H1 (cell line): Measurements from ENCODE around the gene EPS8. TPM values are rescaled to one million over a fixed set of nuclear protein-coding genes. Genes with fewer than 3 reads are reported as not detected.

Experiments used
- CTCF ChIA-PET: fragments of 300-600 bp; sonication (Branson Sonifier 250); formaldehyde crosslinking; loops from one replicate; lab custom pipeline; 2021; ENCODE audit not compliant: partially characterized antibody; lab: Charles Lee
- POLR2A ChIA-PET: fragments of 300-600 bp; sonication (Branson Sonifier 250); formaldehyde crosslinking; loops from one replicate; lab custom pipeline; 2021; ENCODE audit warnings: inconsistent platforms; ENCODE audit not compliant: partially characterized antibody; lab: Charles Lee
- DNase-seq, 2 experiments: peaks; one replicate each; pipeline versions ENCODE4 v3.0.0 to v3.0.0-alpha.2; 2010 to 2022; ENCODE audit warnings: low spot score in 2 of 2, low read depth in 1 of 2, mixed read lengths in 1 of 2
- FAIRE-seq: peaks from 2 replicates; lab custom pipeline; 2011; peaks lifted over from hg19 to GRCh38; lab: Jason Lieb, UNC
- H2AFZ ChIP-seq: 2 replicates; pipeline ENCODE4 v1.8.1; 2012; ENCODE audit warnings: low read length, inconsistent platforms
- H2AK5ac ChIP-seq: 2 replicates; pipeline ENCODE4 v1.6.1; 2013; ENCODE audit warnings: low read depth, low read length
- H2BK120ac ChIP-seq: replicated peaks from 2 replicates; pipeline ENCODE3; 2013; ENCODE audit warnings: low read depth, low read length, inconsistent platforms
- H2BK12ac ChIP-seq: 2 replicates; pipeline ENCODE4 v1.6.1; 2013; ENCODE audit warnings: low read depth, low read length
- H2BK15ac ChIP-seq: 2 replicates; pipeline ENCODE4 v1.6.1; 2013; ENCODE audit warnings: low read length
- H2BK20ac ChIP-seq: 2 replicates; pipeline ENCODE4 v1.6.1; 2013; ENCODE audit warnings: low read length
- H2BK5ac ChIP-seq: 2 replicates; pipeline ENCODE4 v1.6.1; 2013; ENCODE audit warnings: low read depth, low read length
- H3K14ac ChIP-seq: 2 replicates; pipeline ENCODE4 v1.6.1; 2013; ENCODE audit warnings: inconsistent platforms; ENCODE audit not compliant: insufficient read length
- H3K18ac ChIP-seq: 2 replicates; pipeline ENCODE4 v1.6.1; 2013; ENCODE audit warnings: low read length; ENCODE audit errors: extremely low read depth
- H3K23ac ChIP-seq: 2 replicates; pipeline ENCODE4 v1.6.1; 2013; ENCODE audit warnings: inconsistent platforms; ENCODE audit not compliant: insufficient read length
- H3K23me2 ChIP-seq: 2 replicates; pipeline ENCODE4 v1.6.1; 2013; ENCODE audit warnings: low read depth, low read length
- H3K27ac ChIP-seq: 2 replicates; pipeline ENCODE4 v1.6.1; 2011; ENCODE audit warnings: low read depth, low read length, inconsistent platforms
- H3K27me3 ChIP-seq, 4 experiments: replicated peaks in 1 of 4; 1 replicate in 1 of 4; 2 replicates in 3 of 4; pipeline versions ENCODE4 v1.6.1 to v1.8.1; 2011 to 2013; ENCODE audit warnings: low read length in 3 of 4, mild to moderate bottlenecking in 3 of 4, inconsistent platforms in 2 of 4, mixed read lengths in 2 of 4, moderate library complexity in 1 of 4; ENCODE audit not compliant: control insufficient read depth in 3 of 4, insufficient read depth in 3 of 4; ENCODE audit errors: extremely low read depth in 1 of 4
- H3K36me3 ChIP-seq, 4 experiments: 2 replicates each; pipeline versions ENCODE4 v1.6.1 to v1.8.1; 2011 to 2013; ENCODE audit warnings: mild to moderate bottlenecking in 4 of 4, low read length in 3 of 4, moderate library complexity in 2 of 4, control low read depth in 1 of 4, inconsistent platforms in 1 of 4; ENCODE audit not compliant: insufficient read depth in 4 of 4, control insufficient read depth in 2 of 4
- H3K4ac ChIP-seq: replicated peaks from 2 replicates; pipeline ENCODE3; 2013; ENCODE audit warnings: low read length, low read depth, mixed read lengths, inconsistent platforms; ENCODE audit not compliant: insufficient read length
- H3K4me1 ChIP-seq, 4 experiments: replicated peaks in 1 of 4; 1 replicate in 1 of 4; 2 replicates in 3 of 4; pipeline versions ENCODE4 v1.6.1 to v1.8.1; 2011 to 2013; ENCODE audit warnings: low read length in 3 of 4, inconsistent platforms in 2 of 4, mixed read lengths in 1 of 4; ENCODE audit not compliant: insufficient read depth in 4 of 4, control insufficient read depth in 3 of 4
- H3K4me2 ChIP-seq, 2 experiments: 2 replicates each; pipeline versions ENCODE4 v1.6.1 to v1.8.1; 2011 to 2013; ENCODE audit warnings: low read depth in 2 of 2, low read length in 2 of 2, control low read depth in 1 of 2, inconsistent platforms in 1 of 2, mild to moderate bottlenecking in 1 of 2; ENCODE audit not compliant: insufficient read depth in 1 of 2
- H3K4me3 ChIP-seq, 4 experiments: fragments of 200-600, 300-600 bp in 1 of 4; sonication (generic), shearing (Covaris generic), sonication (Bioruptor Twin) in 1 of 4; 2 replicates each; pipeline versions ENCODE4 v1.5.1 to v1.8.1; 2011 to 2016; ENCODE audit warnings: low read length in 4 of 4, low read depth in 3 of 4, control low read depth in 2 of 4, inconsistent platforms in 2 of 4, mild to moderate bottlenecking in 2 of 4, mixed read lengths in 1 of 4, moderate library complexity in 1 of 4; ENCODE audit not compliant: insufficient read depth in 2 of 4; ENCODE audit errors: extremely low read depth in 1 of 4
- H3K56ac ChIP-seq: replicated peaks from 2 replicates; pipeline ENCODE3; 2013; ENCODE audit warnings: low read depth, mild to moderate bottlenecking, mixed read lengths, low read length, inconsistent platforms; ENCODE audit not compliant: insufficient read length
- H3K79me1 ChIP-seq: 2 replicates; pipeline ENCODE4 v1.6.1; 2013; ENCODE audit warnings: low read depth, low read length, control low read depth
- H3K79me2 ChIP-seq, 2 experiments: 2 replicates each; pipeline versions ENCODE4 v1.6.1 to v1.8.1; 2012 to 2013; ENCODE audit warnings: low read length in 2 of 2, mild to moderate bottlenecking in 2 of 2, inconsistent platforms in 1 of 2; ENCODE audit not compliant: insufficient read depth in 2 of 2, control insufficient read depth in 1 of 2
- H3K9ac ChIP-seq, 4 experiments: replicated peaks in 1 of 4; 1 replicate in 1 of 4; 2 replicates in 3 of 4; pipeline versions ENCODE4 v1.6.1 to v1.8.1; 2011 to 2013; ENCODE audit warnings: low read depth in 3 of 4, low read length in 3 of 4, control low read depth in 2 of 4, mild to moderate bottlenecking in 2 of 4, moderate library complexity in 2 of 4, inconsistent platforms in 1 of 4; ENCODE audit errors: extremely low read depth in 1 of 4
- H3K9me3 ChIP-seq, 2 experiments: 2 replicates each; pipeline versions ENCODE4 v1.6.1 to v1.8.1; 2012 to 2013; ENCODE audit warnings: mild to moderate bottlenecking in 2 of 2, moderate library complexity in 2 of 2, control low read depth in 1 of 2, inconsistent platforms in 1 of 2, low read depth in 1 of 2, low read length in 1 of 2, mixed read lengths in 1 of 2; ENCODE audit not compliant: insufficient read depth in 2 of 2
- H4K20me1 ChIP-seq, 2 experiments: replicated peaks in 1 of 2; 2 replicates each; pipeline versions ENCODE3 to v1.8.1; 2011 to 2013; ENCODE audit warnings: inconsistent platforms in 2 of 2, low read length in 2 of 2, mild to moderate bottlenecking in 1 of 2; ENCODE audit not compliant: insufficient read depth in 2 of 2, control insufficient read depth in 1 of 2
- H4K5ac ChIP-seq: 2 replicates; pipeline ENCODE4 v1.6.1; 2013; ENCODE audit warnings: low read length, low read depth, mixed read lengths, inconsistent platforms; ENCODE audit not compliant: insufficient read length
- H4K8ac ChIP-seq: 2 replicates; pipeline ENCODE4 v1.8.0; 2013; ENCODE audit warnings: mild to moderate bottlenecking, moderate library complexity, low read length, inconsistent platforms; ENCODE audit not compliant: insufficient read depth; ENCODE audit errors: extremely low read depth
- H4K91ac ChIP-seq: replicated peaks from 2 replicates; pipeline ENCODE3; 2013; ENCODE audit warnings: low read length, mixed read lengths, inconsistent platforms; ENCODE audit not compliant: insufficient read length
- CTBP2 ChIP-seq: IDR thresholded peaks from 2 replicates; pipeline ENCODE4 v1.7.0; 2011; ENCODE audit warnings: borderline replicate concordance, mild to moderate bottlenecking, moderate library complexity, mixed read lengths, low read length; ENCODE audit not compliant: insufficient read depth, insufficient read length
- GABPA ChIP-seq: IDR thresholded peaks from 2 replicates; pipeline ENCODE4 v1.6.1; 2011; ENCODE audit warnings: mild to moderate bottlenecking, low read length, moderate library complexity, borderline replicate concordance; ENCODE audit not compliant: insufficient read depth
- SIX5 ChIP-seq: IDR thresholded peaks from 2 replicates; pipeline ENCODE4 v1.6.1; 2011; ENCODE audit warnings: mild to moderate bottlenecking, low read depth, low read length
- SRF ChIP-seq: IDR thresholded peaks from 2 replicates; pipeline ENCODE4 v1.6.1; 2011; ENCODE audit warnings: mild to moderate bottlenecking, low read depth, low read length, moderate library complexity
- TBP ChIP-seq: IDR thresholded peaks from 2 replicates; pipeline ENCODE4 v1.6.1; 2011; ENCODE audit warnings: low read depth, low read length, improper control_type of control experiment
- WGBS, 2 experiments: shearing (Covaris generic) in 1 of 2; methylation state at CpG; one replicate each; pipeline versions ENCODE4 v1.1.6 to v1.1.7; 2013 to 2015; ENCODE audit warnings: low lambda C conversion rate in 2 of 2, mixed read lengths in 2 of 2, inconsistent platforms in 1 of 2, low coverage in 1 of 2, missing lambda C conversion rate in 1 of 2; ENCODE audit not compliant: insufficient replicate concordance in 2 of 2, insufficient coverage in 1 of 2, insufficient read length in 1 of 2; ENCODE audit errors: extremely low coverage in 1 of 2, missing lambda C conversion rate in 1 of 2; 5-methylcytosine and 5-hydroxymethylcytosine counted together
- polyA plus RNA-seq, 7 experiments: library from polyadenylated mRNA; depleted of rRNA in 3 of 7; stranded (reverse) in 5 of 7; unstranded in 2 of 7; fragments of >200 nt in 5 of 7; fragments of 200-250 nt in 2 of 7; gene quantifications; 1 replicate in 5 of 7; 2 replicates in 1 of 7; 4 replicates in 1 of 7; pipeline versions ENCODE4 v1.2.1 to v1.2.3, GENCODE V29; 2011 to 2013; ENCODE audit warnings: missing spikeins in 2 of 7, mixed read lengths in 2 of 7
- total RNA-seq: library from RNA; stranded (reverse); fragmentation: NEBNext Ultra II Directional; extraction: Animal tissue kit (Norgen Biotek cat#: 25700); gene quantifications from 2 replicates; pipeline ENCODE4 v1.2.1, GENCODE V29; 2021

EPS8 gene
- total and polyA plus RNA-seq, 2 of the 8 experiments (the other 6 are each of a cell fraction or from before 2014, with no cell fraction given): 3.0 to 4.6 TPM

DNA sequence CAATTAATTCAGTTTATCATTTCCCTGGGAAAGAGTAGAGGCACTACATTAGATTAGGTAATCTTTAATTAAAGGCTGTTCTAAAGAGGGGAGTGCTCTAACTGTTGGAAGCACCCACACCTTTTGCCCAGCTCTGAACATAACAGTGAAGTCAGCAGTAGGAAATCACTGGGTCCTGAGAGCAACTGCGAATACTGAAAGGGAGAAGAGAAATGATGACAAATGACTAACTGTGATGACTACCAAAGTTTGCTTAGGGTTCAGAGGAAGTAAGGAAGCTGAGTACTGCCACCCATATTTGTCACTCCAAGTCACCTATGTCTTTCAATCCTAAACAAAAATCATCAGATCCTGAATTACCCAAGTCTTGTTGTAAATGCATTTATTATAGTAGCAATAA lies 140.6 kb downstream of the EPS8 start:
- no peak for DNase-seq
- H3K4me2 ChIP-seq: no peak overlapping the region
- no peak overlapping the region for H3K4me3 ChIP-seq
- H3K4me1 ChIP-seq: no peaks in the 10 kb centered on the region
- H2BK5ac ChIP-seq: no peak overlapping the region
- no peak overlapping the region for H2BK15ac ChIP-seq
- no peaks in the 10 kb centered on the region for H3K23me2 ChIP-seq
- no peak overlapping the region for H3K56ac ChIP-seq
- no peak overlapping the region for H4K8ac ChIP-seq
- H3K9ac ChIP-seq: no peak overlapping the region
- no peak for TF ChIP-seq SRF
- no peak for TF ChIP-seq CTBP2
- no peak for TF ChIP-seq GABPA
- TF ChIP-seq TBP: no peak
- no peak for TF ChIP-seq SIX5
- TF ChIP-seq, all 59 proteins: peak for 0
- H3K9me3 ChIP-seq: no peaks in the 10 kb centered on the region
- H3K79me2 ChIP-seq: no peaks in the 10 kb centered on the region
- no peak overlapping the region for H2BK120ac ChIP-seq
- no peak overlapping the region for H4K5ac ChIP-seq
- H3K14ac ChIP-seq: no peak overlapping the region
- no peak overlapping the region for H2BK20ac ChIP-seq
- no peak overlapping the region for H2AK5ac ChIP-seq
- no peaks in the 10 kb centered on the region for H3K36me3 ChIP-seq
- no peak overlapping the region for H4K91ac ChIP-seq
- no peaks in the 10 kb centered on the region for H4K20me1 ChIP-seq
- no peak overlapping the region for H2AFZ ChIP-seq
- CTCF ChIA-PET: interaction anchor here (1.3 kb wide), 1 partner anchor 25 kb away, joined by 3 read pairs; no protein-coding TSS in a partner anchor
- POLR2A ChIA-PET: no interaction called here
- H3K23ac ChIP-seq: no peak overlapping the region
- H3K27ac ChIP-seq: no peak overlapping the region
- no peak overlapping the region for H2BK12ac ChIP-seq
- 95% methylated on average over 1 of the region's 1 CpG; no CpG with 5 or more reads in 1 of the 2 experiments for WGBS, 2 experiments
- no peaks in the 10 kb centered on the region for H3K79me1 ChIP-seq
- FAIRE-seq: no peak
- no peaks in the 10 kb centered on the region for H3K27me3 ChIP-seq
- no peak overlapping the region for H3K18ac ChIP-seq
- no peak overlapping the region for H3K4ac ChIP-seq
